ENCODE data around the gene MEIS2.

MEIS2 gene

GRCh38 chr15:37098468-37099318, 1.7 kb downstream of the MEIS2 start:
- no peak for FAIRE-seq
- peak; percentile 26 for DNase-seq (ENCODE audit: low spot score)

- FAIRE-seq (no peak), DNase-seq (ENCODE audit: low spot score) (no peak)
Observed at GRCh38 chr15:37097144-37097919, 3.0 kb downstream of the MEIS2 start.

- DNase-seq (ENCODE audit: low spot score) (no peak), FAIRE-seq (no peak)
Observed at GRCh38 chr15:37096558-37097143, 3.7 kb downstream of the MEIS2 start.

GRCh38 chr15:37095770-37096557, 4.4 kb downstream of the MEIS2 start:
- FAIRE-seq (no peak), DNase-seq (ENCODE audit: low spot score) (no peak)

- FAIRE-seq (no peak), DNase-seq (ENCODE audit: low spot score) (no peak)
Observed at GRCh38 chr15:37094915-37095711, 5.2 kb downstream of the MEIS2 start.

GRCh38 chr15:37094333-37094914, 5.9 kb downstream of the MEIS2 start:
- DNase-seq (ENCODE audit: low spot score), result no peak
- no peak for FAIRE-seq

GRCh38 chr15:37093480-37094332, 6.6 kb downstream of the MEIS2 start:
- no peak for DNase-seq (ENCODE audit: low spot score)
- FAIRE-seq, result no peak

GRCh38 chr15:37090543-37091175, 9.7 kb downstream of the MEIS2 start:
- DNase-seq (ENCODE audit: low spot score) (no peak), FAIRE-seq (no peak)

- DNase-seq (ENCODE audit: low spot score), result no peak
- FAIRE-seq, result no peak
Observed at GRCh38 chr15:37088436-37088835, 11.9 kb downstream of the MEIS2 start.

- DNase-seq (ENCODE audit: low spot score) (no peak), FAIRE-seq (no peak)
Observed at GRCh38 chr15:37087131-37087588, 13.2 kb downstream of the MEIS2 start.

GRCh38 chr15:37086521-37086920, 13.8 kb downstream of the MEIS2 start:
- no peak for FAIRE-seq
- DNase-seq (ENCODE audit: low spot score), result no peak

- no peak for DNase-seq (ENCODE audit: low spot score)
- no peak for FAIRE-seq
Observed at GRCh38 chr15:37086120-37086519, 14.2 kb downstream of the MEIS2 start.

GRCh38 chr15:37084602-37085001, 15.7 kb downstream of the MEIS2 start:
- DNase-seq (ENCODE audit: low spot score) (no peak), FAIRE-seq (no peak)

- no peak for FAIRE-seq
Observed at GRCh38 chr15:37083610-37084009, 16.7 kb downstream of the MEIS2 start.

GRCh38 chr15:37081983-37082382, 18.4 kb downstream of the MEIS2 start:
- DNase-seq (ENCODE audit: low spot score) (no peak), FAIRE-seq (no peak)

More at GRCh38 chr15:37083610-37084009, 16.7 kb downstream of the MEIS2 start:
- no peak for DNase-seq (ENCODE audit: low spot score)

- DNase-seq (ENCODE audit: low spot score) (no peak), FAIRE-seq (no peak)
Observed at GRCh38 chr15:37080261-37080921, 20.0 kb downstream of the MEIS2 start.

- no peak for FAIRE-seq
- DNase-seq (ENCODE audit: low spot score), result no peak
Observed at GRCh38 chr15:37079726-37080125, 20.6 kb downstream of the MEIS2 start.

- no peak for FAIRE-seq
- DNase-seq (ENCODE audit: low spot score), result no peak
Observed at GRCh38 chr15:37078566-37078965, 21.8 kb downstream of the MEIS2 start.

Measured in RCC 7860 (cell line).